ENCODE results near the gene YBEY. TPM values are rescaled to one million over a fixed set of nuclear protein-coding genes. Genes with fewer than 3 reads are reported as not detected.

The YBEY gene, protein sequence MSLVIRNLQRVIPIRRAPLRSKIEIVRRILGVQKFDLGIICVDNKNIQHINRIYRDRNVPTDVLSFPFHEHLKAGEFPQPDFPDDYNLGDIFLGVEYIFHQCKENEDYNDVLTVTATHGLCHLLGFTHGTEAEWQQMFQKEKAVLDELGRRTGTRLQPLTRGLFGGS
- 14.9 and 15.7 TPM in 2 replicates for total RNA-seq

DNA sequence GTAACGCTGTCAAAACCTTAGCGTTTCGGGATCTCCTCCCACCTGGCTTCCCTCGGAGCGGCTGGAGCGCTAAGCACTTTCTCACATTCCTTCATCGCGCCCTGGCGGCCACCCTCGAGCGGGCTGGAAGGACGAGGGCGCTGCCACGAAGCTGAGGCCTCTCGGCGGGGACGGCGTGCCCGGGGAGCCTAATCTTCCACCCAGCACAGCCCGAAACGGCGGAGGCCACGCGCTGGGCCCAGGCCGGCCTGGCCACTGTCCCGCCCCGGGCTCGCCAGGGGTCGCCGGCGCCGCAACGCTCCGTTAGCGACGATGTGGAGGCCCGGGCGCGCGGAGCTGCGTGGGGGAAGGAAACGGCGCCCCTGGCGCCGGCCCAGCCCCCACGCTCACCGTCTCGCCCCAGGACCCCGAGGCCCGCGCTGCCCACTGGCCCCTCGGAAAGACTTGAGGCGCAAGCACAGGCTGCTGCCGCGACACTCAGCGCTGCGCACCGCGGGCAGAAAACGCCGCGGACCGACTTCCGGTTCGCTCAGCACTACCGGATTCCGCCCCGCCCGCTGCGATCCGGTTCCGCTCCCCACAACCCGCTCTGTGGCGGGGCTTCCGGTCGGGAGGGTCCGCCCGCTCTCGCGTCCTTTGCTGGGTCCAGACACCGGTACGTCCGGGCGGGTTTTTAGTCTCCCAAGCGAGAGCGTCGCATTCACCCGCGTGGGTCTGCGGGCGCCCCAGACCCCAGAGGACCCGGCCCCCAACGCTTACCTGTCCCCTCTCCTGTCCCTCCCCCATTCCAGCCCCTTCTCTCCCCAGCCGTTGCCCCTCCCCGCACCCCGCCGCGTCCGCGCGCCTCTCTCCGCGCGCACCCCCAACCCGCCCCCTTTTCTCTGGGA, at the start of gene YBEY:
Gene YBEY (plus strand): TSS at position 582 of the 887 bp plus-strand sequence. CDS start 572 bp downstream, outside the sequence.

DNA sequence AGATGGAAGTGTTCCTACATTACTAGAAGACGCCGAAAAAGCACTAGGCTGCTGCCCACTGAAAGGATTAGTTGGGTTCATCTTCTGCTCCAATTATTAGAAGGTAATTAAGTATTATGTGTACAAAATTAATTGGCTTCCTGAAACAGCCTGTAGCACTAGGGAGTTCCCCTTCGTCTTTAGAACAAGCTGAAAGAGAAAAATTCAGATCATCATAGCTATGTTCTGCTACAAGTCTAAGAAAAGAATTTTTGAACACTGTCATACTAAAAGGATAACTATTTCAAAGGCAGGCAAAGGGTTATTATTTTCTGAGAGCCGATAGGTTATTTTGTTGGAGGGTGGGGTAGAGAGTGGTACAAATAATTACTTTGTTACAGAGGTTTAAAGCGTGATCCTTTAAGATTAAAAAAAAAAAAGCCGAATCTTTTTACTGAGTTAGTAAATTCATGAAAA, 908 bp upstream of the YBEY start, which contains the start of gene MCM3AP:
Gene MCM3AP (minus strand): TSS at position 406 of the 456 bp plus-strand sequence. CDS start 325 bp downstream, at position 81.

DNA sequence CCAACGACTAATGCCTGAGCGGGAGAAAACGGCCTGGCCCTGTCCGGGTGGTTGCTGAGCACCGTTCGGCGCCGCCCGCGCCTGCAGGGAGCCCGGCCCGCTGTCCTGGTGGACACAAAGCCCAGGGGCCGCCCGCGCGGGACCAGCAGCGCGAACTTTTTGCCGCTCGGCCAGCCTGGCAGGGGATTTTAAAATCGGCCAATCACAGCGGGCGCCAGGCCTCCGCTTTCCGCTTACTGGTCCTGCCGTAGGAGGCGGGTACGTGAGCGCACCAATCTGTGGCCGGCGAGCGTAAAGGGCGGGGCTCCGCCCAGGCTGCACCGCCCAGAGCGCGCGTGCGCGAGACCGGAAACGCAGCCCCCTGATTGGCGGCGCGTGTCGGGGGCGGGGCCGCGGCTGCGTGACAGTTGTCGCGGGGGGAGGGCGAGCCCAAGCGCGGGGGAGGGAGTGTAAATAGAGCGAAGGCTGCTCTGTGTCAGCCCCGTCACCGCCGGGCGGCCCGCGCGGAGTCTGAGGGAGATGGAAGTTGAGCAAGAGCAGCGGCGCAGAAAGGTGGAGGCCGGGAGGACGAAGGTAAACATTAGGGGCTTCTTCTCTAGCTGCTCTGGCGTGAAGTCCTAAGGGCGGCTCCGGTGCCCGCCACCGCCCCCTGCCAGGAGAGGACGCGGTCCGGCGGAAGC, 37.7 kb downstream of the YBEY start, which contains the start of the genes C21orf58 and PCNT:
Gene C21orf58 (minus strand): TSS at position 161 of the 680 bp plus-strand sequence. CDS start 1,132 bp downstream, outside the sequence.
Gene PCNT (plus strand): TSS at position 447 of the 680 bp plus-strand sequence. CDS start 73 bp downstream, at position 520.

Other genes starting within 250 kb of the YBEY start
- gene COL6A2, start 188.2 kb upstream of the YBEY start, total RNA-seq, result 5.5 and 72.0 TPM in 2 replicates
- not detected in 2 replicates for gene FTCD, start 130.8 kb upstream of the YBEY start, total RNA-seq
- gene SPATC1L, start 101.9 kb upstream of the YBEY start, total RNA-seq, result 4.8 and 8.0 TPM in 2 replicates
- 142 and 182 TPM in 2 replicates for gene LSS, start 57.6 kb upstream of the YBEY start, total RNA-seq
- gene MCM3AP, start 731 bp upstream of the YBEY start, total RNA-seq, result 47.0 and 49.0 TPM in 2 replicates
- 3.8 and 6.5 TPM in 2 replicates for gene C21orf58, start 37.5 kb downstream of the YBEY start, total RNA-seq
- 15.4 and 17.3 TPM in 2 replicates for gene PCNT, start 37.8 kb downstream of the YBEY start, total RNA-seq
- 25.8 and 26.8 TPM in 2 replicates for gene DIP2A, start 172.5 kb downstream of the YBEY start, total RNA-seq